MM.1S (cell line): ENCODE data around the gene MSLN.

Experiments used
- DNase-seq: peaks from one replicate; pipeline ENCODE4 v3.0.0-alpha.2; 2015
- H2AFZ ChIP-seq: fragments of 300-600 bp; sonication (generic); 2 replicates; pipeline ENCODE4 v1.6.0; 2016; ENCODE audit warnings: antibody characterized with exemption, low read length
- H3F3A ChIP-seq: fragments of 300-600 bp; sonication (generic); 2 replicates; pipeline ENCODE4 v1.6.1; 2016; ENCODE audit warnings: mild to moderate bottlenecking, antibody characterized with exemption, low read length, moderate library complexity, mixed read lengths; ENCODE audit not compliant: insufficient read depth
- H3K27ac ChIP-seq: fragments of 300-600 bp; sonication (generic); 2 replicates; pipeline ENCODE4 v1.5.1; 2016; ENCODE audit warnings: mild to moderate bottlenecking, low read length
- H3K27me3 ChIP-seq: fragments of 300-600 bp; sonication (generic); replicated peaks from 2 replicates; pipeline ENCODE4 v1.6.0; 2016; ENCODE audit warnings: low read length; ENCODE audit not compliant: insufficient read depth
- H3K36me3 ChIP-seq: fragments of 300-600 bp; sonication (generic); replicated peaks from 2 replicates; pipeline ENCODE4 v1.6.1; 2016; ENCODE audit warnings: mild to moderate bottlenecking, low read length, mixed read lengths; ENCODE audit not compliant: insufficient read depth
- H3K4me1 ChIP-seq: fragments of 300-600 bp; sonication (generic); 2 replicates; pipeline ENCODE4 v1.6.1; 2016; ENCODE audit warnings: low read length, mixed read lengths
- H3K4me2 ChIP-seq: fragments of 300-600 bp; sonication (generic); 2 replicates; pipeline ENCODE4 v1.6.0; 2016; ENCODE audit warnings: low read depth, low read length
- H3K4me3 ChIP-seq: fragments of 300-600 bp; sonication (generic); 2 replicates; pipeline ENCODE4 v1.5.1; 2016; ENCODE audit warnings: low read length, mixed read lengths
- H3K79me2 ChIP-seq: fragments of 300-600 bp; sonication (generic); 2 replicates; pipeline ENCODE4 v1.6.1; 2016; ENCODE audit warnings: mixed run types, low read length, mixed read lengths
- H3K9ac ChIP-seq: fragments of 300-600 bp; sonication (generic); 2 replicates; pipeline ENCODE4 v1.6.1; 2016; ENCODE audit warnings: low read length, mixed read lengths
- H3K9me2 ChIP-seq: fragments of 300-600 bp; sonication (generic); replicated peaks from 2 replicates; pipeline ENCODE4 v1.6.1; 2016; ENCODE audit warnings: mild to moderate bottlenecking, low read length, mixed read lengths; ENCODE audit not compliant: insufficient read depth
- H3K9me3 ChIP-seq: fragments of 300-600 bp; sonication (generic); replicated peaks from 2 replicates; pipeline ENCODE4 v1.6.1; 2016; ENCODE audit warnings: mild to moderate bottlenecking, low read length, mixed read lengths; ENCODE audit not compliant: insufficient read depth
- H4K20me1 ChIP-seq: fragments of 300-600 bp; sonication (generic); 2 replicates; pipeline ENCODE4 v1.6.1; 2016; ENCODE audit warnings: mild to moderate bottlenecking, low read length, moderate library complexity, mixed read lengths; ENCODE audit not compliant: insufficient read depth
- EZH2 ChIP-seq: fragments of 300-600 bp; sonication (generic); optimal IDR thresholded peaks from 2 replicates; pipeline ENCODE3; 2017; ENCODE audit warnings: low read depth, mild to moderate bottlenecking, antibody characterized with exemption, low read length, mixed read lengths
- EZH2phosphoT487 ChIP-seq: fragments of 300-600 bp; sonication (generic); IDR thresholded peaks from 2 replicates; pipeline ENCODE4 v1.6.1; 2018; ENCODE audit warnings: antibody characterized with exemption, low read length
- TF ChIP-seq, protein P1 (sequence below): fragments of 300-600 bp; sonication (generic); IDR thresholded peaks from 2 replicates; pipeline ENCODE4 v1.5.1; 2016; ENCODE audit warnings: antibody characterized with exemption, low read length, mixed read lengths

The MSLN gene

GRCh38 chr16:761625-762513 is 1.3 kb downstream of the MSLN start:
- H3K9ac ChIP-seq: no peak overlapping the region
- no peak for TF ChIP-seq EZH2
- TF ChIP-seq, protein P1, sequence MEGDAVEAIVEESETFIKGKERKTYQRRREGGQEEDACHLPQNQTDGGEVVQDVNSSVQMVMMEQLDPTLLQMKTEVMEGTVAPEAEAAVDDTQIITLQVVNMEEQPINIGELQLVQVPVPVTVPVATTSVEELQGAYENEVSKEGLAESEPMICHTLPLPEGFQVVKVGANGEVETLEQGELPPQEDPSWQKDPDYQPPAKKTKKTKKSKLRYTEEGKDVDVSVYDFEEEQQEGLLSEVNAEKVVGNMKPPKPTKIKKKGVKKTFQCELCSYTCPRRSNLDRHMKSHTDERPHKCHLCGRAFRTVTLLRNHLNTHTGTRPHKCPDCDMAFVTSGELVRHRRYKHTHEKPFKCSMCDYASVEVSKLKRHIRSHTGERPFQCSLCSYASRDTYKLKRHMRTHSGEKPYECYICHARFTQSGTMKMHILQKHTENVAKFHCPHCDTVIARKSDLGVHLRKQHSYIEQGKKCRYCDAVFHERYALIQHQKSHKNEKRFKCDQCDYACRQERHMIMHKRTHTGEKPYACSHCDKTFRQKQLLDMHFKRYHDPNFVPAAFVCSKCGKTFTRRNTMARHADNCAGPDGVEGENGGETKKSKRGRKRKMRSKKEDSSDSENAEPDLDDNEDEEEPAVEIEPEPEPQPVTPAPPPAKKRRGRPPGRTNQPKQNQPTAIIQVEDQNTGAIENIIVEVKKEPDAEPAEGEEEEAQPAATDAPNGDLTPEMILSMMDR: no peak
- TF ChIP-seq EZH2phosphoT487: no peak
- no peaks in the 10 kb centered on the region for H3K9me3 ChIP-seq
- no peaks in the 10 kb centered on the region for H4K20me1 ChIP-seq
- H3K9me2 ChIP-seq: no peaks in the 10 kb centered on the region
- no peak overlapping the region for H3K4me3 ChIP-seq
- H3K36me3 ChIP-seq: no peaks in the 10 kb centered on the region
- no peaks in the 10 kb centered on the region for H3K4me1 ChIP-seq
- H3K79me2 ChIP-seq: no peaks in the 10 kb centered on the region
- no peak overlapping the region for H3K27ac ChIP-seq
- H3K4me2 ChIP-seq: no peak overlapping the region
- DNase-seq: no peak
- H3F3A ChIP-seq: no peaks in the 10 kb centered on the region
- no peak overlapping the region for H2AFZ ChIP-seq
- peaks cover 61% of the 10 kb centered on the region for H3K27me3 ChIP-seq

GRCh38 chr16:762595-763268 is 2.2 kb downstream of the MSLN start:
- Histone ChIP-seq H3K4me1 (no peaks in the 10 kb centered on the region), H3K9me2 (no peaks in the 10 kb centered on the region), H3K36me3 (no peaks in the 10 kb centered on the region), H3K79me2 (no peaks in the 10 kb centered on the region), H3K9ac (no peak overlapping the region), H3K4me2 (no peak overlapping the region), H4K20me1 (no peaks in the 10 kb centered on the region), H2AFZ (no peak overlapping the region), H3K27me3 (peaks cover 54% of the 10 kb centered on the region), H3K9me3 (no peaks in the 10 kb centered on the region), H3K4me3 (no peak overlapping the region), H3K27ac (no peak overlapping the region), H3F3A (no peaks in the 10 kb centered on the region)
- no peak for DNase-seq
- TF ChIP-seq, protein P1: no peak
- TF ChIP-seq EZH2phosphoT487 (no peak), EZH2 (no peak)

GRCh38 chr16:763369-764183 is 3.0 kb downstream of the MSLN start:
- no peaks in the 10 kb centered on the region for H4K20me1 ChIP-seq
- H3K36me3 ChIP-seq: no peaks in the 10 kb centered on the region
- no peak overlapping the region for H2AFZ ChIP-seq
- no peak for TF ChIP-seq EZH2
- no peak for TF ChIP-seq EZH2phosphoT487
- TF ChIP-seq, protein P1: no peak
- H3K9ac ChIP-seq: no peak overlapping the region
- no peak overlapping the region for H3K27ac ChIP-seq
- H3K79me2 ChIP-seq: no peaks in the 10 kb centered on the region
- no peaks in the 10 kb centered on the region for H3K9me3 ChIP-seq
- H3K4me3 ChIP-seq: no peak overlapping the region
- no peak for DNase-seq
- H3K9me2 ChIP-seq: no peaks in the 10 kb centered on the region
- no peaks in the 10 kb centered on the region for H3F3A ChIP-seq
- peaks cover 49% of the 10 kb centered on the region for H3K27me3 ChIP-seq
- H3K4me1 ChIP-seq: no peaks in the 10 kb centered on the region
- H3K4me2 ChIP-seq: no peak overlapping the region
